Activated CD4-positive, CD25-positive, alpha-beta regulatory T cell treated with anti-CD3 and anti-CD28 coated beads, Interleukin-2, amount 50 U/mL, for 16 hours (primary cell): Measurements from ENCODE around the gene FAM120B.
"Not testable (repeated sequence)": the region's sequence is repeated elsewhere in the genome, so short reads cannot be mapped to it uniquely, and the experiment has no call there.

Source experiments
- DNase-seq: peaks from one replicate; pipeline ENCODE4 v3.0.0-alpha.2; 2020; ENCODE audit warnings: low read depth, low spot score

FAM120B gene, protein sequence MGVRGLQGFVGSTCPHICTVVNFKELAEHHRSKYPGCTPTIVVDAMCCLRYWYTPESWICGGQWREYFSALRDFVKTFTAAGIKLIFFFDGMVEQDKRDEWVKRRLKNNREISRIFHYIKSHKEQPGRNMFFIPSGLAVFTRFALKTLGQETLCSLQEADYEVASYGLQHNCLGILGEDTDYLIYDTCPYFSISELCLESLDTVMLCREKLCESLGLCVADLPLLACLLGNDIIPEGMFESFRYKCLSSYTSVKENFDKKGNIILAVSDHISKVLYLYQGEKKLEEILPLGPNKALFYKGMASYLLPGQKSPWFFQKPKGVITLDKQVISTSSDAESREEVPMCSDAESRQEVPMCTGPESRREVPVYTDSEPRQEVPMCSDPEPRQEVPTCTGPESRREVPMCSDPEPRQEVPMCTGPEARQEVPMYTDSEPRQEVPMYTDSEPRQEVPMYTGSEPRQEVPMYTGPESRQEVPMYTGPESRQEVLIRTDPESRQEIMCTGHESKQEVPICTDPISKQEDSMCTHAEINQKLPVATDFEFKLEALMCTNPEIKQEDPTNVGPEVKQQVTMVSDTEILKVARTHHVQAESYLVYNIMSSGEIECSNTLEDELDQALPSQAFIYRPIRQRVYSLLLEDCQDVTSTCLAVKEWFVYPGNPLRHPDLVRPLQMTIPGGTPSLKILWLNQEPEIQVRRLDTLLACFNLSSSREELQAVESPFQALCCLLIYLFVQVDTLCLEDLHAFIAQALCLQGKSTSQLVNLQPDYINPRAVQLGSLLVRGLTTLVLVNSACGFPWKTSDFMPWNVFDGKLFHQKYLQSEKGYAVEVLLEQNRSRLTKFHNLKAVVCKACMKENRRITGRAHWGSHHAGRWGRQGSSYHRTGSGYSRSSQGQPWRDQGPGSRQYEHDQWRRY

DNA sequence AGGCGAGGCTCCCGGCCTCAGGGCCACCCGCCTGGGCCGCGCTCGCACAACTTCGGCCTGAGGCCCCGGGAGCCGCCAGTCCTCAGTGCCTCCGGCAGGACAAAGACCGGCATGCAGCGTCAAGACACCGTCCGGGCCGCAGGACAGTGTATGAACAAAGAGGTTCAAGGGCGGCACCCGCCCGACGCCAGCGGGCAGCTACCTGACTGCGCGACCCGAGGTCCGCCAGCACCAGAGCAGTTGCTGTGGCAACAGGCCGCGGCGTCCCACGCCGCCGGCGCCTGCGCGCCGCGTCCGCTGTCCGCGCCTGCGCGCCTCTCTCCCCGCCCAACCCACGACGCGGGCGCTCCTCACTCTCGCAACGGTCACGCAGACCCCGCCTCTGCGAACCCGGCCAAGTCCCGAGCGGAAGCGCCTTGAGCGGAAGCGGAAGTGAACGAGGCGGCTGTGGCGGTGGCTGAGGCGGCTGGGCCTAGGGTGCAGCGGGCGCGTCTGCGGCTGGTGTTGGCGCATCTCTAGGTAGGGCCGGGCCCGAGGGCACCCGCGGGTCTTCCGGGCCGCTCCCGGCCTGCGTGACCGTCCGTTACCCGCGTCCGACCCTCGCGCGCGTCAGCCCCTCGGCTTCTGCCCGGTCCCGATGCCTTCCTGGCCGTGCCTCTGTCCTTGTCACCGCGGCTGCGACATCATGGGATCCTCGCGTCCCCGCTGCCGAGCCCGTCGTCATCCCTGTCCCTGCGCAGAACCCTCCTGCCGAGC is at the start of gene FAM120B:
Gene FAM120B (plus strand): TSS at position 435 of the 756 bp plus-strand sequence. CDS start 10,633 bp downstream, outside the sequence.
- peak; percentile 91 for DNase-seq

GRCh38 chr6:170257376-170257775 is 49.2 kb upstream of the FAM120B start:
- DNase-seq, result no peak

- DNase-seq, result no peak
Observed at GRCh38 chr6:170258407-170258806, 48.2 kb upstream of the FAM120B start.

DNA sequence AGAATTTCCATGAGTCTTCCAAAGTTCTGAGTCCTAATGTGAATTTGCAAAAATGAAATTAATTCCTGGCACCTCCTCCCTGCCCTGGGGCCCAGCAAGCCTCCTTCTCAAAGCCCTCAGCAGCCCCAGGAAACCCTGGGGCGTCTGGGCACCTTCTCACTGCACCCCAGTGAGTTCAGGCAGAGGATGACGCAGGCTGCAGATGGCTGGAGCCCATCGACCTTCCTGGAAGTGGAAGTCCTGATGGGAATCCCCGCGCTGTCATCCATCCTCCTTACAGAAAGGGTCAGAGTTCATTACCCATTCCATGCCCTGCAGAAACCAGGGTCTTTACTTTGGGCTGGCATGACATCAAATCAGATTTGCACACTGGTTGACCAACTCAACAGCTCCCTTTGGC is 47.3 kb upstream of the FAM120B start:
- DNase-seq, result no peak

DNA sequence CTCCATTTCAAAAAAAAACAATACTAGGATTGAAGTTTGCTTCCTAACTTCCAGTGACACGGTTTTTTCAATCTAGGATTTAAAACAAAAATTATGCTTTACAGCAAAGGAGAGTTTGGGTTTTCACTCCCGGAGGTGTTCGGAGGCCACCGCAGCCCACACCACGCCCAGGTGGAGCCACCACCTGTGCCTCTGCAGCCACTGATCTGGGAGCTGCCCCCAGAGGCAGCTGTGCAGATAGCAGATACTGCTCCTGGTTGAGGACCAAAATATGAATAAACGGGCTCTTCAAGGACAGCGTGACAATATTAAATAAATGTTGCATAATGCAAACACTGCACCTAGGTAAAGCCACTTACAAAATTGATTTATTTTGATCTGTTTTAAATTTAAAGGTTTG is 45.9 kb upstream of the FAM120B start:
- DNase-seq, result no peak

- no peak for DNase-seq
Observed at GRCh38 chr6:170261643-170262488, 44.7 kb upstream of the FAM120B start.

GRCh38 chr6:170262489-170263088 is 44.0 kb upstream of the FAM120B start:
- no peak for DNase-seq

GRCh38 chr6:170263410-170263809 is 43.1 kb upstream of the FAM120B start:
- no peak for DNase-seq

DNA sequence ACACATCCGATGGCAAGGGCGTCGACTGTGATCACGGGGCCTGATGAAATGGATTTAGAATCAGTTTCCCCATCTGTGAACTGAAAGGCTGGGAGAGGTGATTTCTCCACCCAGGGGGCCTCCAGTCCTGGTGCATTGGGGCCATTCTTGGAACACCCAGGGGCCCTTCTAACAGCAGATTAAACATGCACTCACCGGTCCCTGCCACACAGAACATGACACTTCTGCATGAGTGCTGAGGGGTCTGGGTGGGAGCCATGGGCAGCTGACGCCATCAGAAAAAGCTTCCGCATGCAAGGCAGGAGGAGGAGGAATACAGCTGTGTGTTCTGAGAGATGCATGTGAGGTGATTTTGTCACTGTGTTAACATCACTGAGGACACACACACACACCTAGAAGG is 42.5 kb upstream of the FAM120B start:
- DNase-seq, result no peak

DNA sequence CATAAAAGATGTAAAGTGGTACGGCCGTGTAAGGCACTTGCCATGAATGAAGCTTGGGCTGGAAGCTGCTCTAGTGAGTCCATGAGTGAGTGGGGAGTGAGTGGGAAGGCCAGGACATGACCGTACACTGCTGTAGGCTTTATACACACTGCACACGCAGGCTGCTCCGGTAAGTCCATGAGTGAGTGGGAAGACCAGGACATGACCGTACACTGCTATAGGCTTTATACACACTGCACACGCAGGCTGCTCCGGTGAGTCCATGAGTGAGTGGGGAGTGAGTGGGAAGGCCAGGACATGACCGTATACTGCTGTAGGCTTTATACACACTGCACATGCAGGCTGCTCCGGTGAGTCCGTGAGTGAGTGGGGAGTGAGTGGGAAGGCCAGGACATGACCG is 41.9 kb upstream of the FAM120B start:
- DNase-seq, result not testable (repeated sequence)

GRCh38 chr6:170265655-170266054 is 40.9 kb upstream of the FAM120B start:
- DNase-seq, result no peak

DNA sequence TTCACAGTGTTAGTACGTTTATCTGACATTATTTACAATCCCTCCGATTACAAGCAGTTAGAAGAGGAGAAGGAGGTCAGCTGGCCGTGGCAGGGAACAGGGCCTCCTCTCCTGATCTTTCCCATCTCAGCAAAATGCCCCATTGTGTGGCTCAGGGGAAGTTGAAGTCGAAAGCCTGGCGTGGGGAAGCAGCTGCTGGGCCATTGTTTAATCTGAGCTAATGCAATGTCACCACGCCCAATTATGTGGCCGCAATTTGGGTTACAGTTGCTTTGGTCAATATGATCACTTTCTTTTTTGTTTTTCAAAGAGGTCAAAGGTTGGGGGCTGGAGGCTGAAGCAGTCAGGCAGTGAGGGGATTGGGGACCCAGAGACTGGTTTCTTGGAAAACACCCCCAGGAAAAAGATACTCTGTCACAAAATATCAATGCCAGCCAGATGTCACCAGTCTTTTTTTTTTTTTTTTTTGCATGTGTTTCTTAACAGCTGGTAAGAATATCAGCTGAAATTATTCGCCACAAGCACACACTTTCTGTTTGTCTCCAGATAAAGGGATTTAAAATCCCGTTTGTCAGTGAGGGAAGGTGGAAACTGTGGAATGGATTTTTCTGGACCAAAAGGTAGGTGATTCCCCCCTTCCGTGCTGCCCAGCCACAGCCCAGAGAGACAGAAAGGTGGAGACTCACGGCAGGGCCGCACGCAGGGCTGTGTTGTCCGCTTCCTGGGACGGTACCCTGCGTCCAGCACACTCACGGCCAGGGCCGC is 40.3 kb upstream of the FAM120B start:
- DNase-seq, result no peak

DNA sequence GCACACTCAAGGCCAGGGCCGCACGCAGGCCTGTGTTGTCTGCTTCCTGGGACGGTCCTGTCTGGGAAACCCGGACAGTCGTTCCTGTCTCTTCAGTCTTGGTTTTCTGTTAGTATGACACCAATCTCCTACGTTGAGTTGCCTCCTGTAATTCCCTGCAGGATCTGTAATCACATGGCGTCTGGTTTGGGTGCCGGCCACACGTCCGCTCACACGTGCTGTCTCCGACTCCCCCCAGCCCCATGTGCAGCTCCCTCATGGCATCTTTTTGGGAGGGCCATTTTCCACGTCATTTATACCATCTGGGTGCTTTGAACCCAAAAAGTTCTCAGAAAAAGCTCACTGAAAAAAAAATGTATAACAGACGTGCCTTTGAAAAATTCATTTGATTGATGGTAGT is 38.9 kb upstream of the FAM120B start:
- DNase-seq, result no peak

GRCh38 chr6:170268216-170269129 is 38.1 kb upstream of the FAM120B start:
- no peak for DNase-seq

DNA sequence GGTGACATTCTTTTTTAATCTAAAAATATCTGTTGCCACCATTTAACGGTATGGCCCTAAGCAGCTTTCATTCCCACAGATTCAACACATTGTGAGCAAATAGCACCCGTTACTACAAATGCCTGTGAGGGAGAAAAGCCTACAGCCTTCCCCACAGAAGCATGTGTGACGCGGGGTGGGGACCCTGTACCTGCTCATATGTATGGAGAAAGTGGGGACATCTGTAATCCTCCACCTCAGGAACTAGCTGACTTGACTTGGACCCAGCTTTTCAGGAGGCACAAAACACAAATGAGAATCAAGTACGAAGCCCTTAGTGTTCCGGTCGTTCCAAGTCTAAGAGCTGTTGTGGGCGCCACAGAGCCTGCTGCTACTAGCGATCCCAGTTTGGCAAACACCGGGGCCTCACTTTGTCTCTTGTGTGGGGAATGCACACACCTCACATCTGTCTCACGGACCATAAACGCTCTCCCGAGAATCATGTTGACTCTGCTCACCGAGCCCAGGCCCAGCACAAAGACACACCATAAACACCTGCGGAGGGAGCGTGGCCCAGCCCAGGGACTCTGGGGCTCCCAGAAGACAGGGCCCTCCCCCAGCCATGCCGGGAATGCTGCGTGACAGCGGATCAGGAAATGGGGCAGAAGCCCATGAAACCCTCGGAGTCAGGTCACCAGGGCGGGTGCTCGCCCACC is 37.3 kb upstream of the FAM120B start:
- DNase-seq, result no peak

DNA sequence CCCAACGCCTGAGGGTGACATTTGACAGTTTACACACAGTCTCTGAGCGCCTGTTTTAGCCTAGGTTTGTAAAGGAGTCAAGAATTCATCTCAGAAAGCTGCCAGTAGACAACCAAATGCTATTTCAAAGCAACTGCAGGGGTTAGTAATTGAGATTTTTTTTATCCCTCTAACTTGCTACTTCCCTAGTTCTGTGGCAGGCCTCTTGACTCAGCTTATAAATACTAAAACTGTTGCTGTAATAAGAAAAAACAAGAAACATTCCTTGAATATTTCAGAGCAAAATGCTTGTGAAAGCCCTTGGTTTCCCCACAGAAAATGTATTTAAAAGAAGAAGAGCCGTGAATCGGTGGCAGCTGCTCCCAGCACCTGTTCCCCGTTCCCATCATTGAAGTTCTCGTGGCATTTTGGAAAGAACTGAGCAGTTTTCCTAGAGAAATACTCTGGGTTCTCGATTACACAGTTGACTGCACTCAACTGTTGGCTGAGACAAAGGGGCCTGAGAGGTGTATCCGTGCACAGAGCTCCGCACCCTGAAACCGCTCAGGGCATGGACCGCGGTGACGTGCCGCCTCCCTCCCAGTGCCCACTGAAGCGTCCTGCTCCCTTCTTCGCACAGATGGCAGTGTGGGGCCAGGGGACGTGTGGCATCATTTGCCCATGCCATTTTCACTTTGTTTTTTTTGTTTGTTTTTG is 36.6 kb upstream of the FAM120B start:
- no peak for DNase-seq

- DNase-seq, result no peak
Observed at GRCh38 chr6:170270984-170271593, 35.5 kb upstream of the FAM120B start.
